Progenitor cell of endocrine pancreas (in vitro differentiated cells): ENCODE data around the gene FANK1. TPM values are rescaled to one million over a fixed set of nuclear protein-coding genes. Genes with fewer than 3 reads are reported as not detected.

Source experiments
- DNase-seq: peaks from one replicate; pipeline ENCODE4 v3.0.0; 2021; ENCODE audit warnings: low spot score; ENCODE audit not compliant: unreplicated experiment
- H3K27ac Mint-ChIP-seq: 2 replicates; pipeline ENCODE4 v1.8.0; 2021; ENCODE audit warnings: mild to moderate bottlenecking, moderate library complexity, mixed read lengths
- H3K27me3 Mint-ChIP-seq: 2 replicates; pipeline ENCODE4 v1.8.0; 2021; ENCODE audit warnings: mixed read lengths
- H3K36me3 Mint-ChIP-seq: 2 replicates; pipeline ENCODE4 v1.8.0; 2022; ENCODE audit warnings: mixed read lengths; ENCODE audit not compliant: insufficient read depth
- H3K4me1 Mint-ChIP-seq: 2 replicates; pipeline ENCODE4 v1.8.0; 2021; ENCODE audit warnings: low read depth, mixed read lengths
- H3K4me3 Mint-ChIP-seq: 2 replicates; pipeline ENCODE4 v1.8.0; 2021; ENCODE audit warnings: low read depth, mild to moderate bottlenecking, moderate library complexity, mixed read lengths
- H3K9me3 Mint-ChIP-seq: 2 replicates; pipeline ENCODE4 v1.8.0; 2021; ENCODE audit warnings: low read depth, mixed read lengths
- CTCF ChIP-seq: fragments of 200-600 bp; sonication (generic); IDR thresholded peaks from one replicate; pipeline ENCODE4 v1.5.0; 2021; ENCODE audit warnings: antibody characterized with exemption, mild to moderate bottlenecking; ENCODE audit not compliant: unreplicated experiment
- total RNA-seq: library from RNA; stranded (reverse); gene quantifications from 2 replicates; pipeline ENCODE4 v1.2.1, GENCODE V29; 2021

FANK1 gene
- total RNA-seq, 1 donor from 2014 or later: 3.2 TPM

GRCh38 chr10:125928928-125929585, 32.7 kb downstream of the FANK1 start:
- Mint-ChIP-seq H3K4me1 (no peaks in the 10 kb centered on the region), H3K9me3 (peaks cover 13% of the 10 kb centered on the region), H3K27me3 (peaks cover 85% of the 10 kb centered on the region), H3K36me3 (peaks cover 3% of the 10 kb centered on the region), H3K27ac (no peak overlapping the region), H3K4me3 (no peak overlapping the region)
- DNase-seq: no peak
- TF ChIP-seq CTCF: no peak

- Mint-ChIP-seq H3K36me3 (peaks cover 3% of the 10 kb centered on the region), H3K4me1 (no peaks in the 10 kb centered on the region), H3K9me3 (peaks cover 13% of the 10 kb centered on the region), H3K4me3 (no peak overlapping the region), H3K27ac (no peak overlapping the region), H3K27me3 (peaks cover 86% of the 10 kb centered on the region)
- TF ChIP-seq CTCF: no peak
- DNase-seq: no peak
Measured at GRCh38 chr10:125929618-125930017, 33.3 kb downstream of the FANK1 start.

GRCh38 chr10:125933693-125934092, 37.3 kb downstream of the FANK1 start:
- TF ChIP-seq CTCF: no peak
- no peak overlapping the region for H3K27ac Mint-ChIP-seq

GRCh38 chr10:125936331-125936730, 40.0 kb downstream of the FANK1 start:
- no peak overlapping the region for H3K27ac Mint-ChIP-seq
- H3K9me3 Mint-ChIP-seq: peaks cover 4% of the 10 kb centered on the region
- peaks cover 45% of the 10 kb centered on the region for H3K27me3 Mint-ChIP-seq
- no peak for TF ChIP-seq CTCF
- peaks cover 14% of the 10 kb centered on the region for H3K4me1 Mint-ChIP-seq
- no peak overlapping the region for H3K4me3 Mint-ChIP-seq
- H3K36me3 Mint-ChIP-seq: peaks cover 2% of the 10 kb centered on the region
- DNase-seq: no peak

More at GRCh38 chr10:125933693-125934092, 37.3 kb downstream of the FANK1 start:
- H3K4me3 Mint-ChIP-seq: no peak overlapping the region
- no peak for DNase-seq
- H3K4me1 Mint-ChIP-seq: no peaks in the 10 kb centered on the region
- H3K27me3 Mint-ChIP-seq: peaks cover 59% of the 10 kb centered on the region
- peaks cover 10% of the 10 kb centered on the region for H3K9me3 Mint-ChIP-seq
- H3K36me3 Mint-ChIP-seq: peaks cover 3% of the 10 kb centered on the region

- Mint-ChIP-seq H3K4me1 (peaks cover 14% of the 10 kb centered on the region), H3K27ac (no peak overlapping the region), H3K9me3 (peaks cover 14% of the 10 kb centered on the region), H3K4me3 (no peak overlapping the region), H3K36me3 (peaks cover 2% of the 10 kb centered on the region), H3K27me3 (peaks cover 9% of the 10 kb centered on the region)
- DNase-seq: no peak
- no peak for TF ChIP-seq CTCF
Measured at GRCh38 chr10:125940515-125940914, 44.2 kb downstream of the FANK1 start.
